WERI-Rb-1 (cell line): Measurements from ENCODE around the gene GASK1A.

Experiments
- DNase-seq: peaks from one replicate; pipeline ENCODE4 v3.0.0-alpha.2; 2020
- H3K27ac ChIP-seq: fragments of 250-450 bp; sonication (Bioruptor Pico); 2 replicates; pipeline ENCODE4 v1.5.1; 2020; ENCODE audit warnings: mild to moderate bottlenecking, moderate library complexity
- H3K27me3 ChIP-seq: fragments of 250-450 bp; sonication (Bioruptor Pico); 2 replicates; pipeline ENCODE4 v1.5.1; 2021; ENCODE audit warnings: mild to moderate bottlenecking, low read depth, moderate library complexity; ENCODE audit not compliant: insufficient read depth, severe bottlenecking
- H3K36me3 ChIP-seq: fragments of 250-450 bp; sonication (Bioruptor Pico); 2 replicates; pipeline ENCODE4 v1.5.1; 2020; ENCODE audit warnings: mild to moderate bottlenecking, moderate library complexity
- H3K4me3 ChIP-seq: 2 replicates; pipeline ENCODE4 v1.5.1; 2011; ENCODE audit warnings: low read depth, mild to moderate bottlenecking, control low read depth, low read length
- H3K9me3 ChIP-seq: fragments of 250-450 bp; sonication (Bioruptor Pico); 2 replicates; pipeline ENCODE4 v1.5.1; 2021; ENCODE audit warnings: mild to moderate bottlenecking, moderate library complexity; ENCODE audit not compliant: severe bottlenecking
- CTCF ChIP-seq: IDR thresholded peaks from 2 replicates; pipeline ENCODE4 v1.5.1; 2011; ENCODE audit warnings: low read depth, mild to moderate bottlenecking, control low read depth, inconsistent platforms, low read length

Gene GASK1A

GRCh38 chr3:42979044-42979972 is at the start of gene GASK1A:
Gene GASK1A (plus strand): TSS chr3:42979311. CDS start chr3:42979643, 332 bp downstream.
- no peak within 1 kb of the TSS for H3K27ac ChIP-seq
- peaks cover 11% of the 10 kb centered on the region for H3K9me3 ChIP-seq
- no peaks in the 10 kb centered on the region for H3K36me3 ChIP-seq
- H3K27me3 ChIP-seq, result peaks cover 52% of the 10 kb centered on the region
- TF ChIP-seq CTCF, result no peak
- peak within 1 kb of the TSS; percentile 55 for H3K4me3 ChIP-seq
- peak; percentile 35 for DNase-seq

GRCh38 chr3:42934111-42934510 is 45.0 kb upstream of the GASK1A start:
- H3K36me3 ChIP-seq, result peaks cover 4% of the 10 kb centered on the region; the same call in 1 of the 2 replicates
- H3K4me3 ChIP-seq, result no peak overlapping the region
- TF ChIP-seq CTCF, result no peak
- no peak for DNase-seq
- no peaks in the 10 kb centered on the region for H3K9me3 ChIP-seq
- H3K27ac ChIP-seq, result no peak overlapping the region
- no peaks in the 10 kb centered on the region for H3K27me3 ChIP-seq

GRCh38 chr3:42934910-42935309 is 44.2 kb upstream of the GASK1A start:
- no peaks in the 10 kb centered on the region for H3K9me3 ChIP-seq
- H3K4me3 ChIP-seq, result no peak overlapping the region
- H3K36me3 ChIP-seq, result peaks cover 4% of the 10 kb centered on the region; the same call in 1 of the 2 replicates
- no peak for TF ChIP-seq CTCF
- H3K27me3 ChIP-seq, result no peaks in the 10 kb centered on the region
- no peak overlapping the region for H3K27ac ChIP-seq
- DNase-seq, result no peak

GRCh38 chr3:42935472-42935871 is 43.6 kb upstream of the GASK1A start:
- no peak overlapping the region for H3K27ac ChIP-seq
- peaks cover 4% of the 10 kb centered on the region; the same call in 1 of the 2 replicates for H3K36me3 ChIP-seq
- TF ChIP-seq CTCF, result no peak
- no peaks in the 10 kb centered on the region for H3K9me3 ChIP-seq
- H3K27me3 ChIP-seq, result no peaks in the 10 kb centered on the region
- peak overlapping the region; percentile 48 for H3K4me3 ChIP-seq
- DNase-seq, result no peak

- peak overlapping the region; percentile 64 for H3K27ac ChIP-seq
- peak; percentile 77 for DNase-seq
- H3K36me3 ChIP-seq, result peaks cover 4% of the 10 kb centered on the region; the same call in 1 of the 2 replicates
- H3K4me3 ChIP-seq, result peak overlapping the region; percentile 48
- H3K27me3 ChIP-seq, result no peaks in the 10 kb centered on the region
- H3K9me3 ChIP-seq, result no peaks in the 10 kb centered on the region
- no peak for TF ChIP-seq CTCF
Observed at GRCh38 chr3:42936157-42936981, 42.7 kb upstream of the GASK1A start.
